ENCODE data around the gene MICAL1. TPM values are rescaled to one million over a fixed set of nuclear protein-coding genes. Genes with fewer than 3 reads are reported as not detected.

Gene MICAL1
- total RNA-seq, 1 experiment from 2014 or later, result 11.7 TPM

DNA sequence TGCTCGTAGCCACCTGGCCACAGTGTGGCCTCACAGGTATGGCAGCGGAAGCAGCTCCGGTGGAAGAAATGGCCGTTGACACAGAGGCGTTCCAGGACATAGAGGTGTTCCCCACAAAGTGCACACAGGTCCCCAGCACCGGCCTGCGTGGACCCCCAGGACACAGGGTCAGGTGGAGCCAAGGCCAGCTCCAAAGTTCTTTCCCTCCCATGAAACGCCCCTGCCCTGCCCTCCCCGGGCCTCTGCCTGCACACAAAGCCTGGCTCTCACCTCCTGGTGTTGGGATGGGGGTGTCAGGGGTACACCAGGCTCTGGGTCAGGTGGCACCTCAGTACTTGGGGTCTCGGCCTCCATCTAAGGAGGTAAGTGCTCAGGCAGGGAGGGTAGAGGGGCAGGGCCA is 8.5 kb downstream of the MICAL1 start:
- CTCF ChIA-PET, result no interaction called here
- Histone ChIP-seq H3K4me3 (ENCODE audit: low read depth, low read length) (no peak overlapping the region), H3K9me3 (no peaks in the 10 kb centered on the region), H3K36me3 (ENCODE audit: control insufficient read depth, insufficient read depth, low read length) (no peaks in the 10 kb centered on the region), H3K27me3 (replicated peaks; ENCODE audit: control insufficient read depth, insufficient read depth, low read length) (no peaks in the 10 kb centered on the region), H3K4me1 (peaks cover under 1% of the 10 kb centered on the region; the same call in 1 of the 2 replicates)
- POLR2A ChIA-PET, result no interaction called here
- Mint-ChIP-seq H3K36me3 (ENCODE audit: insufficient read depth, unreplicated experiment) (peaks cover 15% of the 10 kb centered on the region), H3K27ac (ENCODE audit: unreplicated experiment) (no peak overlapping the region), H3K4me1 (ENCODE audit: low read depth, unreplicated experiment) (no peaks in the 10 kb centered on the region), H3K9me3 (ENCODE audit: unreplicated experiment) (no peaks in the 10 kb centered on the region), H3K4me3 (ENCODE audit: unreplicated experiment) (no peak overlapping the region), H3K27me3 (ENCODE audit: insufficient read depth, unreplicated experiment) (no peaks in the 10 kb centered on the region)
- intact Hi-C loops (cut with micrococcal nuclease; ENCODE audit: unreplicated experiment), result loop anchor here (5.0 to 10.0 kb wide), 2 partner anchors 35 to 262 kb away; partner anchors contain the start of gene ZBTB24
- BruUV-seq (replicated peaks), result no TSS peak
- no peak for DNase-seq
- TF ChIP-seq, protein P1, sequence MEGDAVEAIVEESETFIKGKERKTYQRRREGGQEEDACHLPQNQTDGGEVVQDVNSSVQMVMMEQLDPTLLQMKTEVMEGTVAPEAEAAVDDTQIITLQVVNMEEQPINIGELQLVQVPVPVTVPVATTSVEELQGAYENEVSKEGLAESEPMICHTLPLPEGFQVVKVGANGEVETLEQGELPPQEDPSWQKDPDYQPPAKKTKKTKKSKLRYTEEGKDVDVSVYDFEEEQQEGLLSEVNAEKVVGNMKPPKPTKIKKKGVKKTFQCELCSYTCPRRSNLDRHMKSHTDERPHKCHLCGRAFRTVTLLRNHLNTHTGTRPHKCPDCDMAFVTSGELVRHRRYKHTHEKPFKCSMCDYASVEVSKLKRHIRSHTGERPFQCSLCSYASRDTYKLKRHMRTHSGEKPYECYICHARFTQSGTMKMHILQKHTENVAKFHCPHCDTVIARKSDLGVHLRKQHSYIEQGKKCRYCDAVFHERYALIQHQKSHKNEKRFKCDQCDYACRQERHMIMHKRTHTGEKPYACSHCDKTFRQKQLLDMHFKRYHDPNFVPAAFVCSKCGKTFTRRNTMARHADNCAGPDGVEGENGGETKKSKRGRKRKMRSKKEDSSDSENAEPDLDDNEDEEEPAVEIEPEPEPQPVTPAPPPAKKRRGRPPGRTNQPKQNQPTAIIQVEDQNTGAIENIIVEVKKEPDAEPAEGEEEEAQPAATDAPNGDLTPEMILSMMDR (IDR thresholded peaks at IDR 0.05; ENCODE audit: insufficient read depth in 1 of 2, low read depth in 1 of 2, low read length in 1 of 2, severe bottlenecking in 1 of 2, unreplicated experiment in 1 of 2), result no peak

DNA sequence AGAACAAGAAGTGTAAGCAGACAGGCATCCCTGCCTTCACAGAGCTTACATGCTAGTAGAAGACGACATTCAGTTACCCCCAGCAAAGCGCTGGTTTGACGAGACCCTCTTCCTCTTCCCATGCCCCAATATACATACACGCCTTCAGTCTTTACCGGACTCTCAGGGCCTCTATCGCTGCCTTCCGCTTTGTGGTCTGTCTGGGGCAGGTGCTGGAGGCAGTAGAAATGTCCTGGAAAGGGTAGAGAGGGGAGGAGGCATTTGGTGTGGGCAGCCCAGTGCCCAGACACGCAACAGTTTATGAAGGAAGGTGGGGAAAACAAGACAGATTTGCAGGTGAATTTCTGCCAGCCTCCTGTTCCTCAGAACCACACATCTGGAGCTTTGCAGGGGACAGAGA is 9.0 kb downstream of the MICAL1 start:
- Mint-ChIP-seq H3K36me3 (ENCODE audit: insufficient read depth, unreplicated experiment) (peaks cover 15% of the 10 kb centered on the region), H3K4me1 (ENCODE audit: low read depth, unreplicated experiment) (no peaks in the 10 kb centered on the region), H3K9me3 (ENCODE audit: unreplicated experiment) (no peaks in the 10 kb centered on the region), H3K27ac (ENCODE audit: unreplicated experiment) (no peak overlapping the region), H3K4me3 (ENCODE audit: unreplicated experiment) (no peak overlapping the region), H3K27me3 (ENCODE audit: insufficient read depth, unreplicated experiment) (no peaks in the 10 kb centered on the region)
- Histone ChIP-seq H3K9me3 (no peaks in the 10 kb centered on the region), H3K27me3 (replicated peaks; ENCODE audit: control insufficient read depth, insufficient read depth, low read length) (no peaks in the 10 kb centered on the region), H3K36me3 (ENCODE audit: control insufficient read depth, insufficient read depth, low read length) (no peaks in the 10 kb centered on the region), H3K4me1 (peaks cover 5% of the 10 kb centered on the region), H3K4me3 (ENCODE audit: low read depth, low read length) (no peak overlapping the region)
- CTCF ChIA-PET, result no interaction called here
- BruUV-seq (replicated peaks), result no TSS peak
- POLR2A ChIA-PET, result interaction anchor here (0.6 kb wide), 1 partner anchor 352 kb away, joined by 5 read pairs; no protein-coding TSS in a partner anchor
- DNase-seq, result no peak
- intact Hi-C loops (cut with micrococcal nuclease; ENCODE audit: unreplicated experiment), result loop anchor here (5.0 to 10.0 kb wide), 2 partner anchors 36 to 262 kb away; partner anchors contain the start of gene ZBTB24
- TF ChIP-seq, protein P1 (IDR thresholded peaks at IDR 0.05; ENCODE audit: insufficient read depth in 1 of 2, low read depth in 1 of 2, low read length in 1 of 2, severe bottlenecking in 1 of 2, unreplicated experiment in 1 of 2), result no peak

DNA sequence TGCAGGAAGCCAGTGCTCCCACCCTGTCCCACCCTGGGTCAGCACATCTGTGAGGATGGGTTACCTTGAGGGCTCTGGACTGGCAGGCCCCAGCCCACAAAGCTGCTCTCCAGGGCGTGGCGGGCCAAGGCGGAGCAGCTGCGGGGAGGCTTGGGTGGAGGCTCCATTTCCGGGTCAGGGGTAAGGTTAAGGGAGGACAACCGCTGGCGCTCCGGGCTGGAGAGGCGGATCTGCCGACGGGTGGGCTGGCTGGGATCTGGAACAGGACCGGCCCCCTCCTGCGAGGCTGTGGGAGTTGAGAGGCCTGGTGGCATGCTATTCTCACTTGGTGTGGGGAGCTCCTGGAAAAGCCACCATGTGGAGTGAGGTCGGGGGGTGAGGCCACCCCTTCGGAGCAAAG is 9.5 kb downstream of the MICAL1 start:
- H3K4me1 Mint-ChIP-seq (ENCODE audit: low read depth, unreplicated experiment), result no peaks in the 10 kb centered on the region
- intact Hi-C loops (cut with micrococcal nuclease; ENCODE audit: unreplicated experiment), result loop anchor here (5.0 to 10.0 kb wide), 2 partner anchors 36 to 261 kb away; partner anchors contain the start of gene ZBTB24
- Histone ChIP-seq H3K27me3 (replicated peaks; ENCODE audit: control insufficient read depth, insufficient read depth, low read length) (no peaks in the 10 kb centered on the region), H3K9me3 (no peaks in the 10 kb centered on the region), H3K36me3 (ENCODE audit: control insufficient read depth, insufficient read depth, low read length) (no peaks in the 10 kb centered on the region), H3K4me3 (ENCODE audit: low read depth, low read length) (no peak overlapping the region), H3K4me1 (peaks cover 7% of the 10 kb centered on the region)
- H3K27me3 Mint-ChIP-seq (ENCODE audit: insufficient read depth, unreplicated experiment), result no peaks in the 10 kb centered on the region
- H3K9me3 Mint-ChIP-seq (ENCODE audit: unreplicated experiment), result no peaks in the 10 kb centered on the region
- POLR2A ChIA-PET, result no interaction called here
- CTCF ChIA-PET, result interaction anchor here (0.5 kb wide), 1 partner anchor 190 kb away, joined by 3 read pairs; no protein-coding TSS in a partner anchor
- TF ChIP-seq, protein P1 (IDR thresholded peaks at IDR 0.05; ENCODE audit: insufficient read depth in 1 of 2, low read depth in 1 of 2, low read length in 1 of 2, severe bottlenecking in 1 of 2, unreplicated experiment in 1 of 2), result no peak
- no peak overlapping the region for H3K27ac Mint-ChIP-seq (ENCODE audit: unreplicated experiment)
- DNase-seq, result no peak
- H3K36me3 Mint-ChIP-seq (ENCODE audit: insufficient read depth, unreplicated experiment), result peaks cover 15% of the 10 kb centered on the region
- no peak overlapping the region for H3K4me3 Mint-ChIP-seq (ENCODE audit: unreplicated experiment)
- BruUV-seq (replicated peaks), result no TSS peak
